Measurements from ENCODE around the gene CDK5R1. TPM values are rescaled to one million over a fixed set of nuclear protein-coding genes. Genes with fewer than 3 reads are reported as not detected.

CDK5R1 gene
- total RNA-seq, 1 experiment from 2014 or later = 9.9 TPM

DNA sequence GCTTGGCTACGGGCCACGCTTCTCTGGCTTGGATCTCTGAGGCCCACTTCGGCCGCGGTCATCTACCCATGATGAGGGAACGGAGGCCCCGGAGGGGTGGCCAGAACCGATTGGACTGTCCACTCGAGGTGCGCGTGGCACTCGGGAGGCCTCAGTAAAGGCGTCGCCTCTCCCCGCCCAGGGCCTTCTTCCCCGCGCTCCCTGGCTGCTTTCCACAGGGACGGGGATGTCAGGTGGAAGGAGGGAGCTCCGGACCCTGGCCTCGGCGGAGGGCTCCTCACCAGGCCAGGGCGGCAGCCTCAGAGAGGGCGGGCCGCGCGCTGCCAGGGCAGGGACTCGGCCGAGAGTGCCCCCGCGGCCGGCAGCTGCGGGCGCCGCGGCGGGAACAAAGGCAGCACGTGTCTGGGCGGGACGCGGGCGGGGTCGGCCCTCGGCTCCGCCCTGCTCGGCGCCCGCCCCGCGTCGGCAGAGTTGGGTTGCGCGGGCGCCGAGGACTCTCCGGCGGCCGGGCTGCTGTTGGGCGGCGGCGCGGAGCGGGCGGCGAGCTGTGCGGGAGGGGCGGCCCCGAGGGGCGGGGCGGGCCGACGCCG lies 587 bp upstream of the CDK5R1 start (continued):
- TF ChIP-seq SP1 (CRISPR knock-in tag; conservative IDR thresholded peaks at IDR 0.05) = peak; percentile 97
- TF ChIP-seq, protein P1, sequence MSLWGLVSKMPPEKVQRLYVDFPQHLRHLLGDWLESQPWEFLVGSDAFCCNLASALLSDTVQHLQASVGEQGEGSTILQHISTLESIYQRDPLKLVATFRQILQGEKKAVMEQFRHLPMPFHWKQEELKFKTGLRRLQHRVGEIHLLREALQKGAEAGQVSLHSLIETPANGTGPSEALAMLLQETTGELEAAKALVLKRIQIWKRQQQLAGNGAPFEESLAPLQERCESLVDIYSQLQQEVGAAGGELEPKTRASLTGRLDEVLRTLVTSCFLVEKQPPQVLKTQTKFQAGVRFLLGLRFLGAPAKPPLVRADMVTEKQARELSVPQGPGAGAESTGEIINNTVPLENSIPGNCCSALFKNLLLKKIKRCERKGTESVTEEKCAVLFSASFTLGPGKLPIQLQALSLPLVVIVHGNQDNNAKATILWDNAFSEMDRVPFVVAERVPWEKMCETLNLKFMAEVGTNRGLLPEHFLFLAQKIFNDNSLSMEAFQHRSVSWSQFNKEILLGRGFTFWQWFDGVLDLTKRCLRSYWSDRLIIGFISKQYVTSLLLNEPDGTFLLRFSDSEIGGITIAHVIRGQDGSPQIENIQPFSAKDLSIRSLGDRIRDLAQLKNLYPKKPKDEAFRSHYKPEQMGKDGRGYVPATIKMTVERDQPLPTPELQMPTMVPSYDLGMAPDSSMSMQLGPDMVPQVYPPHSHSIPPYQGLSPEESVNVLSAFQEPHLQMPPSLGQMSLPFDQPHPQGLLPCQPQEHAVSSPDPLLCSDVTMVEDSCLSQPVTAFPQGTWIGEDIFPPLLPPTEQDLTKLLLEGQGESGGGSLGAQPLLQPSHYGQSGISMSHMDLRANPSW (CRISPR knock-in tag; conservative IDR thresholded peaks at IDR 0.05; ENCODE audit: low read depth) = no peak
- TF ChIP-seq NR3C1 (CRISPR knock-in tag; conservative IDR thresholded peaks at IDR 0.05; ENCODE audit: low read depth) = no peak
- TF ChIP-seq, protein P2, sequence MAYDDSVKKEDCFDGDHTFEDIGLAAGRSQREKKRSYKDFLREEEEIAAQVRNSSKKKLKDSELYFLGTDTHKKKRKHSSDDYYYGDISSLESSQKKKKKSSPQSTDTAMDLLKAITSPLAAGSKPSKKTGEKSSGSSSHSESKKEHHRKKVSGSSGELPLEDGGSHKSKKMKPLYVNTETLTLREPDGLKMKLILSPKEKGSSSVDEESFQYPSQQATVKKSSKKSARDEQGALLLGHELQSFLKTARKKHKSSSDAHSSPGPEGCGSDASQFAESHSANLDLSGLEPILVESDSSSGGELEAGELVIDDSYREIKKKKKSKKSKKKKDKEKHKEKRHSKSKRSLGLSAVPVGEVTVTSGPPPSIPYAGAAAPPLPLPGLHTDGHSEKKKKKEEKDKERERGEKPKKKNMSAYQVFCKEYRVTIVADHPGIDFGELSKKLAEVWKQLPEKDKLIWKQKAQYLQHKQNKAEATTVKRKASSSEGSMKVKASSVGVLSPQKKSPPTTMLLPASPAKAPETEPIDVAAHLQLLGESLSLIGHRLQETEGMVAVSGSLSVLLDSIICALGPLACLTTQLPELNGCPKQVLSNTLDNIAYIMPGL (CRISPR knock-in tag; IDR thresholded peaks at IDR 0.05) = no peak
- TF ChIP-seq, protein P3, sequence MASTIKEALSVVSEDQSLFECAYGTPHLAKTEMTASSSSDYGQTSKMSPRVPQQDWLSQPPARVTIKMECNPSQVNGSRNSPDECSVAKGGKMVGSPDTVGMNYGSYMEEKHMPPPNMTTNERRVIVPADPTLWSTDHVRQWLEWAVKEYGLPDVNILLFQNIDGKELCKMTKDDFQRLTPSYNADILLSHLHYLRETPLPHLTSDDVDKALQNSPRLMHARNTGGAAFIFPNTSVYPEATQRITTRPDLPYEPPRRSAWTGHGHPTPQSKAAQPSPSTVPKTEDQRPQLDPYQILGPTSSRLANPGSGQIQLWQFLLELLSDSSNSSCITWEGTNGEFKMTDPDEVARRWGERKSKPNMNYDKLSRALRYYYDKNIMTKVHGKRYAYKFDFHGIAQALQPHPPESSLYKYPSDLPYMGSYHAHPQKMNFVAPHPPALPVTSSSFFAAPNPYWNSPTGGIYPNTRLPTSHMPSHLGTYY (CRISPR knock-in tag; IDR thresholded peaks at IDR 0.05) = 0 out of 2 replicates have a peak, but pooled peaks have one; percentile 34
- no peak for TF ChIP-seq CREM (CRISPR knock-in tag; IDR thresholded peaks at IDR 0.05)
- peak; percentile 82 for TF ChIP-seq FOXK1 (CRISPR knock-in tag; IDR thresholded peaks at IDR 0.05)
- 0 out of 2 replicates have a peak, but pooled peaks have one; percentile 27 for TF ChIP-seq GABPB1 (CRISPR knock-in tag; IDR thresholded peaks at IDR 0.05)
- TF ChIP-seq MXD4 (CRISPR knock-in tag; IDR thresholded peaks at IDR 0.05; ENCODE audit: borderline replicate concordance) = no peak
- TF ChIP-seq ETV6 (CRISPR knock-in tag; IDR thresholded peaks at IDR 0.05) = peak; percentile 69

DNA sequence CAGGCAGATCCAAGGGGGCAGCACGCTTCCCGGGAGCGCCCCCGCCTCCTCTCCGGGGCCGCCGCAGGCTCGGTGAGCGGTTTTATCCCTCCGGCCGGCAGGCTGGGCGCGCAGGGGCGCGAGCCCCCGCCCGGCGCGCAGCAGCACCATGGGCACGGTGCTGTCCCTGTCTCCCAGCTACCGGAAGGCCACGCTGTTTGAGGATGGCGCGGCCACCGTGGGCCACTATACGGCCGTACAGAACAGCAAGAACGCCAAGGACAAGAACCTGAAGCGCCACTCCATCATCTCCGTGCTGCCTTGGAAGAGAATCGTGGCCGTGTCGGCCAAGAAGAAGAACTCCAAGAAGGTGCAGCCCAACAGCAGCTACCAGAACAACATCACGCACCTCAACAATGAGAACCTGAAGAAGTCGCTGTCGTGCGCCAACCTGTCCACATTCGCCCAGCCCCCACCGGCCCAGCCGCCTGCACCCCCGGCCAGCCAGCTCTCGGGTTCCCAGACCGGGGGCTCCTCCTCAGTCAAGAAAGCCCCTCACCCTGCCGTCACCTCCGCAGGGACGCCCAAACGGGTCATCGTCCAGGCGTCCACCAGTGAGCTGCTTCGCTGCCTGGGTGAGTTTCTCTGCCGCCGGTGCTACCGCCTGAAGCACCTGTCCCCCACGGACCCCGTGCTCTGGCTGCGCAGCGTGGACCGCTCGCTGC lies 832 bp downstream of the CDK5R1 start:
- Mint-ChIP-seq H3K27ac (peak overlapping the region; percentile 87), H3K4me3 (peak overlapping the region; percentile 88), H3K36me3 (peaks cover 20% of the 10 kb centered on the region), H3K27me3 (ENCODE audit: low read depth) (no peaks in the 10 kb centered on the region), H3K4me1 (peaks cover 61% of the 10 kb centered on the region), H3K9me3 (no peaks in the 10 kb centered on the region)
- TF ChIP-seq, protein P4, sequence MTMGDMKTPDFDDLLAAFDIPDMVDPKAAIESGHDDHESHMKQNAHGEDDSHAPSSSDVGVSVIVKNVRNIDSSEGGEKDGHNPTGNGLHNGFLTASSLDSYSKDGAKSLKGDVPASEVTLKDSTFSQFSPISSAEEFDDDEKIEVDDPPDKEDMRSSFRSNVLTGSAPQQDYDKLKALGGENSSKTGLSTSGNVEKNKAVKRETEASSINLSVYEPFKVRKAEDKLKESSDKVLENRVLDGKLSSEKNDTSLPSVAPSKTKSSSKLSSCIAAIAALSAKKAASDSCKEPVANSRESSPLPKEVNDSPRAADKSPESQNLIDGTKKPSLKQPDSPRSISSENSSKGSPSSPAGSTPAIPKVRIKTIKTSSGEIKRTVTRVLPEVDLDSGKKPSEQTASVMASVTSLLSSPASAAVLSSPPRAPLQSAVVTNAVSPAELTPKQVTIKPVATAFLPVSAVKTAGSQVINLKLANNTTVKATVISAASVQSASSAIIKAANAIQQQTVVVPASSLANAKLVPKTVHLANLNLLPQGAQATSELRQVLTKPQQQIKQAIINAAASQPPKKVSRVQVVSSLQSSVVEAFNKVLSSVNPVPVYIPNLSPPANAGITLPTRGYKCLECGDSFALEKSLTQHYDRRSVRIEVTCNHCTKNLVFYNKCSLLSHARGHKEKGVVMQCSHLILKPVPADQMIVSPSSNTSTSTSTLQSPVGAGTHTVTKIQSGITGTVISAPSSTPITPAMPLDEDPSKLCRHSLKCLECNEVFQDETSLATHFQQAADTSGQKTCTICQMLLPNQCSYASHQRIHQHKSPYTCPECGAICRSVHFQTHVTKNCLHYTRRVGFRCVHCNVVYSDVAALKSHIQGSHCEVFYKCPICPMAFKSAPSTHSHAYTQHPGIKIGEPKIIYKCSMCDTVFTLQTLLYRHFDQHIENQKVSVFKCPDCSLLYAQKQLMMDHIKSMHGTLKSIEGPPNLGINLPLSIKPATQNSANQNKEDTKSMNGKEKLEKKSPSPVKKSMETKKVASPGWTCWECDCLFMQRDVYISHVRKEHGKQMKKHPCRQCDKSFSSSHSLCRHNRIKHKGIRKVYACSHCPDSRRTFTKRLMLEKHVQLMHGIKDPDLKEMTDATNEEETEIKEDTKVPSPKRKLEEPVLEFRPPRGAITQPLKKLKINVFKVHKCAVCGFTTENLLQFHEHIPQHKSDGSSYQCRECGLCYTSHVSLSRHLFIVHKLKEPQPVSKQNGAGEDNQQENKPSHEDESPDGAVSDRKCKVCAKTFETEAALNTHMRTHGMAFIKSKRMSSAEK (CRISPR knock-in tag; IDR thresholded peaks at IDR 0.05; ENCODE audit: borderline replicate concordance) = no peak
- 0 out of 2 replicates have a peak, but pooled peaks have one; percentile 10 for TF ChIP-seq CBFB (CRISPR knock-in tag; IDR thresholded peaks at IDR 0.05; ENCODE audit: low read depth)
- TF ChIP-seq, protein P5, sequence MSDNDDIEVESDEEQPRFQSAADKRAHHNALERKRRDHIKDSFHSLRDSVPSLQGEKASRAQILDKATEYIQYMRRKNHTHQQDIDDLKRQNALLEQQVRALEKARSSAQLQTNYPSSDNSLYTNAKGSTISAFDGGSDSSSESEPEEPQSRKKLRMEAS (CRISPR knock-in tag; IDR thresholded peaks at IDR 0.05) = peak; percentile 56; the same call in 1 of the 2 replicates
- TF ChIP-seq, protein P2 (CRISPR knock-in tag; IDR thresholded peaks at IDR 0.05) = peak; percentile 49; the same call in 1 of the 2 replicates
- ATAC-seq (peak; percentile 1), DNase-seq (ENCODE audit: low spot score) (no peak)
- ChIA-PET POLR2A (interaction anchor here (0.9 to 1.8 kb wide), 5 partner anchors 19 to 59 kb away, joined by 3 to 8 read pairs (median 4); partner anchors contain the start of gene PSMD11), CTCF (interaction anchor here (0.6 to 4.0 kb wide), 15 partner anchors 10 to 422 kb away, joined by 3 to 18 read pairs (median 4); partner anchors contain the start of gene PSMD11)
